Measurements from ENCODE around the gene PEAK1. TPM values are rescaled to one million over a fixed set of nuclear protein-coding genes. Genes with fewer than 3 reads are reported as not detected.

The PEAK1 gene
- total RNA-seq, 2 donors from 2014 or later = 44.2 to 59.8 TPM

- Histone ChIP-seq H3K4me3 (no peak overlapping the region), H3K27ac (no peak overlapping the region), H3K27me3 (no peaks in the 10 kb centered on the region), H3K9me3 (peaks cover 7 to 45% of the 10 kb centered on the region in 2 donors), H3K36me3 (no peaks in the 10 kb centered on the region), H3K4me1 (peaks cover 0 to 26% of the 10 kb centered on the region in 2 donors)
- no peak for DNase-seq (ENCODE audit: low spot score)
- TF ChIP-seq CTCF (IDR thresholded peaks at IDR 0.05) = no peak
Observed at GRCh38 chr15:77395013-77395774, 24.7 kb downstream of the PEAK1 start.

GRCh38 chr15:77393471-77393840 lies 26.4 kb downstream of the PEAK1 start:
- no peak for TF ChIP-seq CTCF (IDR thresholded peaks at IDR 0.05)
- peaks cover 0 to 36% of the 10 kb centered on the region in 2 donors for H3K4me1 ChIP-seq
- H3K4me3 ChIP-seq = no peak overlapping the region
- H3K9me3 ChIP-seq = peaks cover 0 to 27% of the 10 kb centered on the region in 2 donors
- no peaks in the 10 kb centered on the region for H3K36me3 ChIP-seq
- H3K27ac ChIP-seq = no peak overlapping the region
- H3K27me3 ChIP-seq = no peaks in the 10 kb centered on the region
- no peak for DNase-seq (ENCODE audit: low spot score)

GRCh38 chr15:77392762-77393470 lies 27.0 kb downstream of the PEAK1 start:
- peaks cover 0 to 38% of the 10 kb centered on the region in 2 donors for H3K4me1 ChIP-seq
- H3K36me3 ChIP-seq = no peaks in the 10 kb centered on the region

GRCh38 chr15:77391372-77391951 lies 28.4 kb downstream of the PEAK1 start:
- Histone ChIP-seq H3K27me3 (no peaks in the 10 kb centered on the region), H3K36me3 (no peaks in the 10 kb centered on the region), H3K27ac (no peak overlapping the region), H3K4me3 (no peak overlapping the region), H3K9me3 (peaks cover 0 to 18% of the 10 kb centered on the region in 2 donors), H3K4me1 (peaks cover 0 to 50% of the 10 kb centered on the region in 2 donors)
- no peak for DNase-seq (ENCODE audit: low spot score)
- no peak for TF ChIP-seq CTCF (IDR thresholded peaks at IDR 0.05)

More at GRCh38 chr15:77392762-77393470, 27.0 kb downstream of the PEAK1 start:
- Histone ChIP-seq H3K27ac (no peak overlapping the region), H3K27me3 (no peaks in the 10 kb centered on the region), H3K9me3 (peaks cover 0 to 22% of the 10 kb centered on the region in 2 donors), H3K4me3 (no peak overlapping the region)
- no peak for TF ChIP-seq CTCF (IDR thresholded peaks at IDR 0.05)
- no peak for DNase-seq (ENCODE audit: low spot score)

GRCh38 chr15:77387365-77388105 lies 32.4 kb downstream of the PEAK1 start:
- Histone ChIP-seq H3K36me3 (no peaks in the 10 kb centered on the region), H3K27me3 (no peaks in the 10 kb centered on the region), H3K27ac (no peak overlapping the region), H3K4me1 (peaks cover 0 to 44% of the 10 kb centered on the region in 2 donors), H3K9me3 (no peaks in the 10 kb centered on the region), H3K4me3 (no peak overlapping the region)
- TF ChIP-seq CTCF (IDR thresholded peaks at IDR 0.05) = no peak
- no peak for DNase-seq (ENCODE audit: low spot score)
